HG02642 (cell line): ENCODE measurements around the gene CELSR1.

Experiments
- ATAC-seq: cut with Tn5 transposase; IDR thresholded peaks from one replicate; pipeline ENCODE4 v1.9.1; 2021; ENCODE audit warnings: mild to moderate bottlenecking; ENCODE audit not compliant: unreplicated experiment, poor library complexity

The CELSR1 gene

GRCh38 chr22:46430961-46431838 lies 106.2 kb downstream of the CELSR1 start:
- no peak for ATAC-seq

- no peak for ATAC-seq
These were observed 108.0 kb downstream of the CELSR1 start for GRCh38 chr22:46429325-46429853.

- no peak for ATAC-seq
These were observed 108.7 kb downstream of the CELSR1 start for GRCh38 chr22:46428602-46429324.

GRCh38 chr22:46428171-46428570 lies 109.2 kb downstream of the CELSR1 start:
- no peak for ATAC-seq

- ATAC-seq, result no peak
These were observed 112.4 kb downstream of the CELSR1 start for GRCh38 chr22:46425016-46425415.

- ATAC-seq, result no peak
These were observed 112.9 kb downstream of the CELSR1 start for GRCh38 chr22:46424496-46424895.

- no peak for ATAC-seq
These were observed 114.5 kb downstream of the CELSR1 start for GRCh38 chr22:46422896-46423295.

GRCh38 chr22:46421267-46421666 lies 116.2 kb downstream of the CELSR1 start:
- no peak for ATAC-seq

GRCh38 chr22:46419754-46420571 lies 117.5 kb downstream of the CELSR1 start:
- ATAC-seq, result no peak

- ATAC-seq, result no peak
These were observed 118.6 kb downstream of the CELSR1 start for GRCh38 chr22:46418827-46419226.

- no peak for ATAC-seq
These were observed 119.7 kb downstream of the CELSR1 start for GRCh38 chr22:46417769-46418168.

- ATAC-seq, result no peak
These were observed 120.4 kb downstream of the CELSR1 start for GRCh38 chr22:46416891-46417580.

- no peak for ATAC-seq
These were observed 120.9 kb downstream of the CELSR1 start for GRCh38 chr22:46416520-46416871.

GRCh38 chr22:46415776-46416519 lies 121.5 kb downstream of the CELSR1 start:
- ATAC-seq, result no peak

GRCh38 chr22:46414704-46415103 lies 122.7 kb downstream of the CELSR1 start:
- no peak for ATAC-seq

GRCh38 chr22:46413725-46414379 lies 123.6 kb downstream of the CELSR1 start:
- ATAC-seq, result no peak

- no peak for ATAC-seq
These were observed 126.1 kb downstream of the CELSR1 start for GRCh38 chr22:46411347-46411746.

- ATAC-seq, result no peak
These were observed 127.1 kb downstream of the CELSR1 start for GRCh38 chr22:46410291-46410808.
